GM12865 (cell line): ENCODE results near the gene S100A6.

Experiments
- DNase-seq: peaks from one replicate; pipeline ENCODE4 v3.0.0; 2010; ENCODE audit warnings: low read depth
- H3K4me3 ChIP-seq: 2 replicates; pipeline ENCODE4 v1.5.1; 2011; ENCODE audit warnings: mild to moderate bottlenecking, low read depth, low read length, control low read depth
- CTCF ChIP-seq: IDR thresholded peaks from 2 replicates; pipeline ENCODE4 v1.5.1; 2011; ENCODE audit warnings: low read length, control low read depth, low read depth, inconsistent platforms; ENCODE audit not compliant: insufficient read depth; ENCODE audit errors: missing control alignments

S100A6 gene

GRCh38 chr1:153553096-153553495 is 17.3 kb upstream of the S100A6 start:
- no peak for TF ChIP-seq CTCF
- no peak for DNase-seq
- H3K4me3 ChIP-seq: no peak overlapping the region

- TF ChIP-seq CTCF: no peak
- no peak for DNase-seq
- no peak overlapping the region for H3K4me3 ChIP-seq
These were observed 16.5 kb upstream of the S100A6 start for GRCh38 chr1:153552335-153552734.

GRCh38 chr1:153550827-153551500 is 15.2 kb upstream of the S100A6 start:
- H3K4me3 ChIP-seq: no peak overlapping the region
- DNase-seq: no peak
- TF ChIP-seq CTCF: no peak

- no peak for DNase-seq
- H3K4me3 ChIP-seq: no peak overlapping the region
- TF ChIP-seq CTCF: no peak
These were observed 14.6 kb upstream of the S100A6 start for GRCh38 chr1:153550398-153550758.

- no peak overlapping the region for H3K4me3 ChIP-seq
- no peak for DNase-seq
- no peak for TF ChIP-seq CTCF
These were observed 14.1 kb upstream of the S100A6 start for GRCh38 chr1:153549741-153550397.

GRCh38 chr1:153548722-153549688 is 13.2 kb upstream of the S100A6 start, which contains the start of gene S100A3:
Gene S100A3 (minus strand): TSS chr1:153549258. CDS start chr1:153548485, 773 bp downstream.
- DNase-seq: no peak
- no peak within 1 kb of the TSS for H3K4me3 ChIP-seq
- TF ChIP-seq CTCF: no peak
